Naive B cell (primary cell): ENCODE data around the gene TF. TPM values are rescaled to one million over a fixed set of nuclear protein-coding genes. Genes with fewer than 3 reads are reported as not detected.

Experiments
- ATAC-seq, 2 donors: fragments of 150-1000 bp; cut with Tn5 transposase; 2 replicates each; pipeline ENCODE4 v1.10.0; 2021; ENCODE audit warnings: low read depth in 2 of 2, mild to moderate bottlenecking in 2 of 2, moderate library complexity in 2 of 2
- DNase-seq: peaks from one replicate; pipeline ENCODE4 v3.0.0; 2022
- H3K27ac Mint-ChIP-seq, 6 donors: one replicate each; pipeline ENCODE4 v1.8.0; 2020 to 2022; ENCODE audit warnings: mild to moderate bottlenecking in 6 of 6, mixed read lengths in 6 of 6, moderate library complexity in 5 of 6, inconsistent platforms in 2 of 6
- H3K27me3 Mint-ChIP-seq, 3 donors: one replicate each; pipeline ENCODE4 v1.8.0; 2021 to 2022; ENCODE audit warnings: mixed read lengths in 3 of 3, mild to moderate bottlenecking in 1 of 3
- H3K36me3 Mint-ChIP-seq, 2 donors: one replicate each; pipeline ENCODE4 v1.8.0; 2020 to 2022; ENCODE audit warnings: mixed read lengths in 2 of 2, inconsistent platforms in 1 of 2, mild to moderate bottlenecking in 1 of 2
- H3K4me1 Mint-ChIP-seq, 3 donors: one replicate each; pipeline ENCODE4 v1.8.0; 2020 to 2022; ENCODE audit warnings: mixed read lengths in 3 of 3, inconsistent platforms in 1 of 3, mild to moderate bottlenecking in 1 of 3, moderate library complexity in 1 of 3
- H3K4me3 Mint-ChIP-seq, 8 donors: one replicate each; pipeline ENCODE4 v1.8.0; 2020 to 2022; ENCODE audit warnings: mild to moderate bottlenecking in 8 of 8, mixed read lengths in 8 of 8, moderate library complexity in 8 of 8, inconsistent platforms in 2 of 8
- H3K9me3 Mint-ChIP-seq, 7 donors: one replicate each; pipeline ENCODE4 v1.8.0; 2020 to 2022; ENCODE audit warnings: mixed read lengths in 7 of 7, mild to moderate bottlenecking in 5 of 7, inconsistent platforms in 2 of 7, moderate library complexity in 1 of 7
- polyA plus RNA-seq, 6 donors: library from polyadenylated mRNA; unstranded; fragments of 300-500 nt; fragmentation: Illumina TruSeq; gene quantifications; one replicate each; pipeline ENCODE4 v1.2.3, GENCODE V29; 2021; ENCODE audit warnings: low read depth in 6 of 6

TF gene
- polyA plus RNA-seq, 6 donors from 2014 or later = 0.24 to 0.29 TPM; not detected in 4

GRCh38 chr3:133841196-133841595 lies 95.0 kb downstream of the TF start:
- no peaks in the 10 kb centered on the region for H3K36me3 Mint-ChIP-seq
- H3K27me3 Mint-ChIP-seq = peaks cover 0 to 8% (median 6%) of the 10 kb centered on the region in 3 donors
- ATAC-seq = no peak
- no peaks in the 10 kb centered on the region for H3K4me1 Mint-ChIP-seq
- no peak overlapping the region for H3K4me3 Mint-ChIP-seq
- H3K9me3 Mint-ChIP-seq = peaks cover 0 to 2% (median 0%) of the 10 kb centered on the region in 7 donors
- no peak for DNase-seq
- no peak overlapping the region for H3K27ac Mint-ChIP-seq

GRCh38 chr3:133842158-133842557 lies 96.0 kb downstream of the TF start:
- no peaks in the 10 kb centered on the region for H3K36me3 Mint-ChIP-seq
- H3K27me3 Mint-ChIP-seq = peaks cover under 1 to 10% (median 6%) of the 10 kb centered on the region in 3 donors
- H3K27ac Mint-ChIP-seq = no peak overlapping the region
- H3K9me3 Mint-ChIP-seq = peaks cover 0 to 2% (median 0%) of the 10 kb centered on the region in 7 donors
- H3K4me1 Mint-ChIP-seq = no peaks in the 10 kb centered on the region
- no peak for DNase-seq
- no peak overlapping the region for H3K4me3 Mint-ChIP-seq
- no peak for ATAC-seq

- DNase-seq = no peak
- Mint-ChIP-seq H3K27ac (no peak overlapping the region), H3K4me3 (no peak overlapping the region), H3K36me3 (no peaks in the 10 kb centered on the region), H3K4me1 (no peaks in the 10 kb centered on the region), H3K27me3 (peaks cover 4 to 22% (median 16%) of the 10 kb centered on the region in 3 donors), H3K9me3 (peaks cover 0 to 2% (median 0%) of the 10 kb centered on the region in 7 donors)
- ATAC-seq = no peak
Observed at GRCh38 chr3:133843634-133844033, 97.4 kb downstream of the TF start.

- H3K27me3 Mint-ChIP-seq = peaks cover 4 to 15% (median 10%) of the 10 kb centered on the region in 3 donors
- no peak overlapping the region for H3K27ac Mint-ChIP-seq
- ATAC-seq (no peak), DNase-seq (no peak)
- peaks cover 0 to 3% (median 0%) of the 10 kb centered on the region in 7 donors for H3K9me3 Mint-ChIP-seq
- no peaks in the 10 kb centered on the region for H3K4me1 Mint-ChIP-seq
- no peak overlapping the region for H3K4me3 Mint-ChIP-seq
- H3K36me3 Mint-ChIP-seq = no peaks in the 10 kb centered on the region
Observed at GRCh38 chr3:133845127-133845526, 98.9 kb downstream of the TF start.

Other genes starting within 250 kb of the TF start
- gene CDV3, start 172.7 kb upstream of the TF start, polyA plus RNA-seq = 10 to 100 TPM; 29.6 to 50.0 (median 38.7) TPM
- 10 to 100 TPM in 5 of 6 donors, 1 to 10 TPM in 1; 1.6 to 20.8 (median 11.9) TPM for gene TOPBP1, start 84.5 kb upstream of the TF start, polyA plus RNA-seq
- 10 to 100 TPM; 15.4 to 33.9 (median 28.2) TPM for gene SRPRB, start 59.4 kb downstream of the TF start, polyA plus RNA-seq
- under 1 TPM in 5 of 6 donors, not detected in 1; 0.15 to 0.74 (median 0.24) TPM for gene RAB6B, start 149.5 kb downstream of the TF start, polyA plus RNA-seq